ENCODE measurements around the gene C14orf119. TPM values are rescaled to one million over a fixed set of nuclear protein-coding genes. Genes with fewer than 3 reads are reported as not detected.

The C14orf119 gene
- total and polyA plus RNA-seq, 9 of the 15 experiments (the other 6 are each of a cell fraction or from before 2014, with no cell fraction given) = 36.7 to 251 (median 51.8) TPM

DNA sequence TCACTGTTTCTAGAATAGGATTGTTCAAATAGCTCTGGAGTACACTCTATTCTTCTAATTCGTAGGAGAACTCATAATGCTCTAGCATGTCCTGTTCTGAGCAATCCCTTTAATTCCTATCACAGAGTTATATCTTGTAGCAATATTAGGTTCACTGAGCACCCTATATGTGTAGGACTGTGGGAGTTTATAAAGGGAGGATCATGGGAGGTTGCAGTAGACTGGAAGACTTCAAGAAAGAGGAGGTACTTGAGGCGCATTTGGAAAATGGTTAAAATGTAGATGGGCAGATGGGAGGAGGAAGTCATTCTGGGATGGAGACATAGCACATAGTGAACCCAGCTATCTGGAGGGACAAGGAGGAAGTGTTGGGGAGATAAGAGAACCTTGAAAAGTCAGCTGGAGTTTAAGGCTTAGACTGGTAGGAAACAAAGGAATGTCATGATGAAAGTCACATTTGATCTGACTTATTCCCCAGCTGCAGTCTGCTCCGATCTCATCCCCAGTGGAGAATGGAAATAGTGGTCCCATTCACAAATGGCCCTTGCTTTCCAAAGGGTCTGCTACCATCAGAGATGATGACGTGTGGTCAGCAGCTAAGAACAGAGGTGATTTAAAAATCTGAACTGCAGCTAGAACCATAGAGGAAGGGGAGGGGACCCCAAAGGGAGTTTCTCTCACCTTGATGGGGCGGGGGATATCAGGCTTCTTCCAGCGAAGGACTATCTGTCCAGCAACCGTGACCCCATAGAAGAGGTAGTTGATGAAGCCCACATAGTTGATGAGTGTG lies 33.9 kb downstream of the C14orf119 start (continued):
- TF ChIP-seq SP1 (CRISPR knock-in tag; IDR thresholded peaks at IDR 0.05) = no peak
- no peak for TF ChIP-seq RFX1 (IDR thresholded peaks at IDR 0.05)
- no peak; the same call in 1 of the 2 replicates for TF ChIP-seq RB1 (IDR thresholded peaks at IDR 0.05; ENCODE audit: low read depth)
- TF ChIP-seq HSF4 (CRISPR knock-in tag; IDR thresholded peaks at IDR 0.05; ENCODE audit: borderline replicate concordance) = no peak
- no peak for TF ChIP-seq CBX8 (IDR thresholded peaks at IDR 0.05; ENCODE audit: borderline replicate concordance, extremely low read depth, low read depth, low read length, poor library complexity, severe bottlenecking)
- TF ChIP-seq PHB2 (IDR thresholded peaks at IDR 0.05; ENCODE audit: low read depth) = no peak
- no peak for TF ChIP-seq CEBPZ (IDR thresholded peaks at IDR 0.05; ENCODE audit: borderline replicate concordance, low read depth, low read length)
- no peak for TF ChIP-seq C11orf30 (IDR thresholded peaks at IDR 0.05; ENCODE audit: low read depth)
- TF ChIP-seq SREBF1 (IDR thresholded peaks at IDR 0.05; ENCODE audit: borderline replicate concordance, low read depth, low read length) = no peak
- TF ChIP-seq, protein P1, sequence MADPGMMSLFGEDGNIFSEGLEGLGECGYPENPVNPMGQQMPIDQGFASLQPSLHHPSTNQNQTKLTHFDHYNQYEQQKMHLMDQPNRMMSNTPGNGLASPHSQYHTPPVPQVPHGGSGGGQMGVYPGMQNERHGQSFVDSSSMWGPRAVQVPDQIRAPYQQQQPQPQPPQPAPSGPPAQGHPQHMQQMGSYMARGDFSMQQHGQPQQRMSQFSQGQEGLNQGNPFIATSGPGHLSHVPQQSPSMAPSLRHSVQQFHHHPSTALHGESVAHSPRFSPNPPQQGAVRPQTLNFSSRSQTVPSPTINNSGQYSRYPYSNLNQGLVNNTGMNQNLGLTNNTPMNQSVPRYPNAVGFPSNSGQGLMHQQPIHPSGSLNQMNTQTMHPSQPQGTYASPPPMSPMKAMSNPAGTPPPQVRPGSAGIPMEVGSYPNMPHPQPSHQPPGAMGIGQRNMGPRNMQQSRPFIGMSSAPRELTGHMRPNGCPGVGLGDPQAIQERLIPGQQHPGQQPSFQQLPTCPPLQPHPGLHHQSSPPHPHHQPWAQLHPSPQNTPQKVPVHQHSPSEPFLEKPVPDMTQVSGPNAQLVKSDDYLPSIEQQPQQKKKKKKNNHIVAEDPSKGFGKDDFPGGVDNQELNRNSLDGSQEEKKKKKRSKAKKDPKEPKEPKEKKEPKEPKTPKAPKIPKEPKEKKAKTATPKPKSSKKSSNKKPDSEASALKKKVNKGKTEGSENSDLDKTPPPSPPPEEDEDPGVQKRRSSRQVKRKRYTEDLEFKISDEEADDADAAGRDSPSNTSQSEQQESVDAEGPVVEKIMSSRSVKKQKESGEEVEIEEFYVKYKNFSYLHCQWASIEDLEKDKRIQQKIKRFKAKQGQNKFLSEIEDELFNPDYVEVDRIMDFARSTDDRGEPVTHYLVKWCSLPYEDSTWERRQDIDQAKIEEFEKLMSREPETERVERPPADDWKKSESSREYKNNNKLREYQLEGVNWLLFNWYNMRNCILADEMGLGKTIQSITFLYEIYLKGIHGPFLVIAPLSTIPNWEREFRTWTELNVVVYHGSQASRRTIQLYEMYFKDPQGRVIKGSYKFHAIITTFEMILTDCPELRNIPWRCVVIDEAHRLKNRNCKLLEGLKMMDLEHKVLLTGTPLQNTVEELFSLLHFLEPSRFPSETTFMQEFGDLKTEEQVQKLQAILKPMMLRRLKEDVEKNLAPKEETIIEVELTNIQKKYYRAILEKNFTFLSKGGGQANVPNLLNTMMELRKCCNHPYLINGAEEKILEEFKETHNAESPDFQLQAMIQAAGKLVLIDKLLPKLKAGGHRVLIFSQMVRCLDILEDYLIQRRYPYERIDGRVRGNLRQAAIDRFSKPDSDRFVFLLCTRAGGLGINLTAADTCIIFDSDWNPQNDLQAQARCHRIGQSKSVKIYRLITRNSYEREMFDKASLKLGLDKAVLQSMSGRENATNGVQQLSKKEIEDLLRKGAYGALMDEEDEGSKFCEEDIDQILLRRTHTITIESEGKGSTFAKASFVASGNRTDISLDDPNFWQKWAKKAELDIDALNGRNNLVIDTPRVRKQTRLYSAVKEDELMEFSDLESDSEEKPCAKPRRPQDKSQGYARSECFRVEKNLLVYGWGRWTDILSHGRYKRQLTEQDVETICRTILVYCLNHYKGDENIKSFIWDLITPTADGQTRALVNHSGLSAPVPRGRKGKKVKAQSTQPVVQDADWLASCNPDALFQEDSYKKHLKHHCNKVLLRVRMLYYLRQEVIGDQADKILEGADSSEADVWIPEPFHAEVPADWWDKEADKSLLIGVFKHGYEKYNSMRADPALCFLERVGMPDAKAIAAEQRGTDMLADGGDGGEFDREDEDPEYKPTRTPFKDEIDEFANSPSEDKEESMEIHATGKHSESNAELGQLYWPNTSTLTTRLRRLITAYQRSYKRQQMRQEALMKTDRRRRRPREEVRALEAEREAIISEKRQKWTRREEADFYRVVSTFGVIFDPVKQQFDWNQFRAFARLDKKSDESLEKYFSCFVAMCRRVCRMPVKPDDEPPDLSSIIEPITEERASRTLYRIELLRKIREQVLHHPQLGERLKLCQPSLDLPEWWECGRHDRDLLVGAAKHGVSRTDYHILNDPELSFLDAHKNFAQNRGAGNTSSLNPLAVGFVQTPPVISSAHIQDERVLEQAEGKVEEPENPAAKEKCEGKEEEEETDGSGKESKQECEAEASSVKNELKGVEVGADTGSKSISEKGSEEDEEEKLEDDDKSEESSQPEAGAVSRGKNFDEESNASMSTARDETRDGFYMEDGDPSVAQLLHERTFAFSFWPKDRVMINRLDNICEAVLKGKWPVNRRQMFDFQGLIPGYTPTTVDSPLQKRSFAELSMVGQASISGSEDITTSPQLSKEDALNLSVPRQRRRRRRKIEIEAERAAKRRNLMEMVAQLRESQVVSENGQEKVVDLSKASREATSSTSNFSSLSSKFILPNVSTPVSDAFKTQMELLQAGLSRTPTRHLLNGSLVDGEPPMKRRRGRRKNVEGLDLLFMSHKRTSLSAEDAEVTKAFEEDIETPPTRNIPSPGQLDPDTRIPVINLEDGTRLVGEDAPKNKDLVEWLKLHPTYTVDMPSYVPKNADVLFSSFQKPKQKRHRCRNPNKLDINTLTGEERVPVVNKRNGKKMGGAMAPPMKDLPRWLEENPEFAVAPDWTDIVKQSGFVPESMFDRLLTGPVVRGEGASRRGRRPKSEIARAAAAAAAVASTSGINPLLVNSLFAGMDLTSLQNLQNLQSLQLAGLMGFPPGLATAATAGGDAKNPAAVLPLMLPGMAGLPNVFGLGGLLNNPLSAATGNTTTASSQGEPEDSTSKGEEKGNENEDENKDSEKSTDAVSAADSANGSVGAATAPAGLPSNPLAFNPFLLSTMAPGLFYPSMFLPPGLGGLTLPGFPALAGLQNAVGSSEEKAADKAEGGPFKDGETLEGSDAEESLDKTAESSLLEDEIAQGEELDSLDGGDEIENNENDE (IDR thresholded peaks at IDR 0.05; ENCODE audit: low read depth, low read length) = no peak
- no peak for TF ChIP-seq ZKSCAN1 (IDR thresholded peaks at IDR 0.05; ENCODE audit: low read depth, low read length)
- TF ChIP-seq DACH1 (IDR thresholded peaks at IDR 0.05; ENCODE audit: partially characterized antibody) = peak; percentile 11
- TF ChIP-seq ZNF77 (CRISPR knock-in tag; IDR thresholded peaks at IDR 0.05) = no peak
- peak; percentile 74 for TF ChIP-seq EP300 (IDR thresholded peaks at IDR 0.05; ENCODE audit: low read length)

Data from K562 (cell line).